ENCODE data around the gene LGR6. TPM values are rescaled to one million over a fixed set of nuclear protein-coding genes. Genes with fewer than 3 reads are reported as not detected.

Gene LGR6
- polyA plus RNA-seq, 1 donor from 2014 or later, result not detected

- Histone ChIP-seq H3K9me2 (ENCODE audit: insufficient read depth, low read length) (no peaks in the 10 kb centered on the region), H4K20me1 (ENCODE audit: insufficient read depth) (no peaks in the 10 kb centered on the region), H3K9ac (ENCODE audit: low read length) (no peak overlapping the region), H3K9me3 (ENCODE audit: low read length) (no peaks in the 10 kb centered on the region), H3K79me2 (replicated peaks; ENCODE audit: insufficient read depth, low read length) (no peaks in the 10 kb centered on the region), H3K27ac (ENCODE audit: low read length) (no peak overlapping the region), H3F3A (ENCODE audit: insufficient read depth, low read length, poor library complexity, severe bottlenecking) (no peaks in the 10 kb centered on the region), H3K27me3 (ENCODE audit: insufficient read depth, low read depth, low read length) (no peaks in the 10 kb centered on the region), H3K4me2 (ENCODE audit: low read length) (no peak overlapping the region), H2AFZ (ENCODE audit: low read depth, low read length) (no peak overlapping the region), H3K36me3 (ENCODE audit: insufficient read depth, low read length) (no peaks in the 10 kb centered on the region), H3K4me3 (ENCODE audit: low read length) (no peak overlapping the region)
- no peak for TF ChIP-seq CTCF (IDR thresholded peaks at IDR 0.05; ENCODE audit: poor library complexity, severe bottlenecking)
- TF ChIP-seq MXI1 (conservative IDR thresholded peaks at IDR 0.05; ENCODE audit: poor library complexity, severe bottlenecking), result no peak
- no peak for TF ChIP-seq EZH2 (IDR thresholded peaks at IDR 0.05; ENCODE audit: borderline replicate concordance, insufficient read depth, low read length, poor library complexity, severe bottlenecking)
- no peak for TF ChIP-seq RAD21 (conservative IDR thresholded peaks at IDR 0.05)
Measured at GRCh38 chr1:202223121-202223860, 29.7 kb downstream of the LGR6 start.

GRCh38 chr1:202224453-202224852 lies 30.9 kb downstream of the LGR6 start:
- H3K9me2 ChIP-seq (ENCODE audit: insufficient read depth, low read length), result no peaks in the 10 kb centered on the region
- no peaks in the 10 kb centered on the region for H3K79me2 ChIP-seq (replicated peaks; ENCODE audit: insufficient read depth, low read length)
- no peak overlapping the region for H2AFZ ChIP-seq (ENCODE audit: low read depth, low read length)
- no peak overlapping the region for H3K4me2 ChIP-seq (ENCODE audit: low read length)
- no peaks in the 10 kb centered on the region for H3F3A ChIP-seq (ENCODE audit: insufficient read depth, low read length, poor library complexity, severe bottlenecking)
- H3K4me3 ChIP-seq (ENCODE audit: low read length), result no peak overlapping the region
- H3K9me3 ChIP-seq (ENCODE audit: low read length), result no peaks in the 10 kb centered on the region
- no peaks in the 10 kb centered on the region for H3K27me3 ChIP-seq (ENCODE audit: insufficient read depth, low read depth, low read length)
- no peaks in the 10 kb centered on the region for H4K20me1 ChIP-seq (ENCODE audit: insufficient read depth)
- H3K27ac ChIP-seq (ENCODE audit: low read length), result no peak overlapping the region
- H3K36me3 ChIP-seq (ENCODE audit: insufficient read depth, low read length), result no peaks in the 10 kb centered on the region
- TF ChIP-seq REST (IDR thresholded peaks at IDR 0.05; ENCODE audit: borderline replicate concordance) (no peak), SMC3 (conservative IDR thresholded peaks at IDR 0.05; ENCODE audit: poor library complexity) (no peak), EP300 (conservative IDR thresholded peaks at IDR 0.05; ENCODE audit: poor library complexity, severe bottlenecking) (no peak), TAF1 (IDR thresholded peaks at IDR 0.05; ENCODE audit: low read depth) (no peak), MXI1 (conservative IDR thresholded peaks at IDR 0.05; ENCODE audit: poor library complexity, severe bottlenecking) (no peak), EZH2 (IDR thresholded peaks at IDR 0.05; ENCODE audit: borderline replicate concordance, insufficient read depth, low read length, poor library complexity, severe bottlenecking) (no peak), CTCF (IDR thresholded peaks at IDR 0.05; ENCODE audit: poor library complexity, severe bottlenecking) (no peak), RAD21 (conservative IDR thresholded peaks at IDR 0.05) (no peak), POLR2AphosphoS5 (IDR thresholded peaks at IDR 0.05) (no peak)
- no peak overlapping the region for H3K9ac ChIP-seq (ENCODE audit: low read length)
